HG03135 (cell line): Measurements from ENCODE around the gene S100A7A.

Experiments
- ATAC-seq: cut with Tn5 transposase; IDR thresholded peaks from one replicate; pipeline ENCODE4 v1.9.1; 2021; ENCODE audit warnings: mild to moderate bottlenecking, moderate library complexity; ENCODE audit not compliant: unreplicated experiment

The S100A7A gene

GRCh38 chr1:153415850-153416570 lies at the start of gene S100A7A:
Gene S100A7A, plus strand, starts transcription at chr1:153416520. Its CDS starts 1,563 bp downstream, at chr1:153418083.
- no peak for ATAC-seq

- ATAC-seq = no peak
These were observed 49.2 kb upstream of the S100A7A start for GRCh38 chr1:153367090-153367489.

- ATAC-seq = no peak
These were observed 47.8 kb upstream of the S100A7A start for GRCh38 chr1:153368495-153368894.

- no peak for ATAC-seq
These were observed 46.2 kb upstream of the S100A7A start for GRCh38 chr1:153370146-153370545.

GRCh38 chr1:153371231-153371630 lies 45.1 kb upstream of the S100A7A start:
- no peak for ATAC-seq

- ATAC-seq = no peak
These were observed 43.7 kb upstream of the S100A7A start for GRCh38 chr1:153372571-153372970.

GRCh38 chr1:153374071-153374470 lies 42.2 kb upstream of the S100A7A start:
- no peak for ATAC-seq

- no peak for ATAC-seq
These were observed 40.8 kb upstream of the S100A7A start, which contains the start of gene S100A12 for GRCh38 chr1:153375511-153375910. Gene S100A12, minus strand, starts transcription at chr1:153375621. Its CDS starts 1,029 bp downstream, at chr1:153374592.

GRCh38 chr1:153379591-153379990 lies 36.7 kb upstream of the S100A7A start:
- ATAC-seq = no peak

GRCh38 chr1:153380711-153381110 lies 35.6 kb upstream of the S100A7A start:
- no peak for ATAC-seq

GRCh38 chr1:153384958-153385580 lies 31.3 kb upstream of the S100A7A start:
- ATAC-seq = no peak

GRCh38 chr1:153386500-153386901 lies 29.8 kb upstream of the S100A7A start:
- no peak for ATAC-seq

GRCh38 chr1:153387001-153387400 lies 29.3 kb upstream of the S100A7A start:
- no peak for ATAC-seq

- ATAC-seq = no peak
These were observed 28.5 kb upstream of the S100A7A start for GRCh38 chr1:153387785-153388184.

GRCh38 chr1:153389401-153389800 lies 26.9 kb upstream of the S100A7A start:
- ATAC-seq = no peak

- no peak for ATAC-seq
These were observed 26.1 kb upstream of the S100A7A start for GRCh38 chr1:153389973-153390879.

- ATAC-seq = no peak
These were observed 25.2 kb upstream of the S100A7A start, which contains the start of gene S100A8 for GRCh38 chr1:153390938-153391710. Gene S100A8, minus strand, starts transcription at chr1:153391073. Its CDS starts 538 bp downstream, at chr1:153390535.

GRCh38 chr1:153392258-153392657 lies 24.1 kb upstream of the S100A7A start:
- no peak for ATAC-seq

- ATAC-seq = no peak
These were observed 23.5 kb upstream of the S100A7A start for GRCh38 chr1:153392822-153393221.

- ATAC-seq = no peak
These were observed 22.4 kb upstream of the S100A7A start for GRCh38 chr1:153393926-153394325.
